Left cardiac atrium (tissue), 4 donors: ENCODE data around the gene CPNE5. TPM values are rescaled to one million over a fixed set of nuclear protein-coding genes. Genes with fewer than 3 reads are reported as not detected.
"Not testable (repeated sequence)": the region's sequence is repeated elsewhere in the genome, so short reads cannot be mapped to it uniquely, and the experiment has no call there.

ENCODE experiments used
- ATAC-seq, 2 donors: fragments of 200-7000 bp; cut with Tn5 transposase; one replicate each; pipeline ENCODE4 v1.9.1; 2020; ENCODE audit warnings: mild to moderate bottlenecking in 2 of 2, moderate library complexity in 2 of 2
- DNase-seq: peaks from one replicate; pipeline ENCODE4 v3.0.0-alpha.2; 2020
- intact Hi-C, 2 donors: fragments of 100-400 bp; cut with DNase I; formaldehyde crosslinking; loops; one replicate each; pipeline versions ENCODE4 v1.14.1 to v1.15.1; 2022 to 2023
- total RNA-seq, 2 donors: library from RNA; stranded (reverse); fragmentation: NEBNext Ultra II Directional; extraction: Animal tissue kit (Norgen Biotek cat#: 25700); gene quantifications; one replicate each; pipeline ENCODE4 v1.2.1, GENCODE V29; 2021
- donor health status: DM: no; HTN: yes; CAD: no.
- donor health status: DM: no; HTN: yes; CAD: no; lungs with severe emphysema.
- donor health status: DM: yes; HTN: yes; CAD: no.
- donor health status: Dilated cardiomyopathy.

Gene CPNE5
- total RNA-seq, 2 donors from 2014 or later = 14.7 to 63.5 TPM

DNA sequence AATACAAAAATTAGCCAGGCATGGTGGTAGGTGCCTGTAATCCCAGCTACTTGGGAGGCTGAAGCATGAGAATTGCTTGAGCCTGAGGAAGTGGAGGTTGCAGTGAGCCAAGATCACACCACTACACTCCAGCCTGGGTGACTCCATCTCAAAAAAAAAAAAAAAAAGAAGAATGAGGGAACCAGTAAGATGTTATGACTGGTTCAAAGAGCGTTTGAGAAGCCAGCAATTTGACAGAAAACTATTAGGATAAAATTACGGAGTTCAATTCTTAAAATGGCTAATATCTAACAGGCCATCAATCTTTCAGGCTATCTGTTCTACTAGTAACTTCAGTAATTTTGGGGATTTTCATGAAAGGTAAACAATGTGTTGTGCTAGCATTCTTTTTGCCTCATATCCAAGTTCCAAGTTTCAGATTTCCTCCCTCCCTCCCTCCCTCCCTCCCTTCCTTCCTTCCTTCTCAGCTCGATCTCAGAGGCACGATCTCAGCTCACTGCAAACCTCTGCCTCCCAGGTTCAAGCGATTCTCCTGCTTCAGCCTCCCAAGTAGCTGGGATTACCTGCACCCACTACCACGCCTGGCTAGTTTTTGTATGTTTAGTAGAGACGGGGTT is 134.2 kb downstream of the CPNE5 start:
- intact Hi-C loops, ATAC-seq, DNase-seq: not testable (repeated sequence)

DNA sequence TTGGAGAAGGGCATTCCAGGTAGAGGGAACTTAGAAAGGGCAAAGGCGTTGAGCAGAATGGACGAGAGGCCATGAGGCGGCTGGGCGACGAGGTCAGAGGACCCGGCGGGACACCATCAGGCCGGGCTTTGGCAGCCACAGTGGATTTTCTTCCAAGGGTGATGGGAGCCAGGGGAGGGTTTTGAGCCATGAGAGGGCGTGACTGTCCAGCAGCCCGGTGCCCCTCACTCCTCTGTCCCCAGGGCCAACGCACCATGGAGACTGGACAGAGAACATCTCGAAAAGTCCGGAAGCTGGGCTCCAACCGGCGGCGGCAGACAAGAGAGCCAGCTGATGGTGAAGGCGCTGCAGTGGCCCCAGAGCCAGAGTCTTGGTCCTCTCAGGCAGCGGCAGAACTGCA is 135.3 kb downstream of the CPNE5 start:
- intact Hi-C loops = no loop called here
- no peak for DNase-seq
- no peak for ATAC-seq

DNA sequence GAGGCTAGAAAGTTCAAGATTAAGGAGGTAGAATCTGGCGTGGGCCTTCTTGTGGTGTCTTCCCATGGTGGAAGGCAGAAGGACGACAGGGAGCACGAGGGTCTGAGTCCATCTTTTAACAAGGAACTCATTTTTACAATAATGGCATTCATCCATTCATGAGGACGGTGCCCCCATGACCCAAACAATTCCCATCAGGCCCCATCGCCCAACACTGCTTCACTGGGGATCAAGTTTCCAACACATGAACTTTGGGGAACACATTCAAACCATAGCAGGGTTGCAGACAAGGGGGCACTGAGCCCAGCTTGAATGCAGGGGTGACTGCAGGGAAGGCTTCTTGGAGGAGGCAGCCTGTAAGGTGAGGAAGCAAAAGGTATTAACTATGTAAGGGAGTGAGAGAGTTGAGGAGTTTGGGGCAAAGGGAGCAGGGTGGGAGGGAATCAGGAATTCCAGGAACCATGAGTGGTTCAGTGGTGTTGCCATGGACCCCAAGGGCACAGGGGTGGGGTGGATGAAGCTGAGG is 136.1 kb downstream of the CPNE5 start:
- intact Hi-C loops = no loop called here
- no peak for DNase-seq
- ATAC-seq = no peak

DNA sequence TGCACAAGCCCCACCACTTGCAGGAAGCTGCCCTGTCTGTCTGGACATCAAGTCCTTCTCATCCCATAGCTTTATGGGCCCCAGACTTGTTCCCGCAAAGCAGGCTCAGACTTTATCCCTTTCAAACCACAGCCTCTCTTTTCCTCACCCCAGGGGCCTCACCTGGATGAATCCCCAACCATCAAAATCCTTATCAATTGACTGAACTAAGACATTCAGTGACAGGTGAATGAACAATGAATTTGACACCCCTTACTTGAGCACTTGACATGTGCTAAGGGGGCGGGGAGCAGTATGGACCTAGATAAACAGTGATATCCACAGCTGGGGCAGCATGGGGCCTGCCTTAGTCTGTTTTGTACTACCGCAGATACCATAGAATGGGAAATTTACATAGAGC is 136.6 kb downstream of the CPNE5 start:
- ATAC-seq (no peak), DNase-seq (no peak)
- intact Hi-C loops = no loop called here

DNA sequence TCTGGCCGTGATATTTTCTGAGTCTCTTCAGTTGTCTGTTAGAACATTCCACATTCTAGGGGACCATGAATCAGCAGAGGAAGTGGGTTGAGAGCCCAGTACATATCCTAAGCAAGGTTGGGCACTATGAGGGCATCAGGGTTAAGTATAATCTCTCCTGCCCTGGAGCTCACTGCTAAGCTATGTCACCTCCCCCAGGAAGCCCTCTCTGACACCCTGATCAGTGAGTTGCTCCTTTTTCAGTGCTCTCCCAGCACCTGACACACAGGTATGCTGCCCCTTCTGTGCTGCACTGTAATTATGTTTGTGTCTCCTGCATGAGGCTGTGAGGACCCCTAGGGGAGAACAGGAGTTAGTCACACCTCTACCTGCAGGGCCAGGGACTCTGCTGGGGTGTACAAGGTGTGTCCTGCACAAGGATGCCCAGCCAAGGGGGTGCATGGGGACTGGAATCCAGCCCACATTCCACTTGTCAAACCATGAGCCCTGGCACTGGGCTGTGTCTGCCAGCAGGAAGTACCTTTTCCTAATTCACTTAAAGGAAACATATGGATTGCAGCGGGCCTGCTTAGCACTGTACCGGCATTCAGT is 137.7 kb downstream of the CPNE5 start:
- ATAC-seq (peak in 1 of 2 donors; percentile 17), DNase-seq (no peak)
- intact Hi-C loops = no loop called here

DNA sequence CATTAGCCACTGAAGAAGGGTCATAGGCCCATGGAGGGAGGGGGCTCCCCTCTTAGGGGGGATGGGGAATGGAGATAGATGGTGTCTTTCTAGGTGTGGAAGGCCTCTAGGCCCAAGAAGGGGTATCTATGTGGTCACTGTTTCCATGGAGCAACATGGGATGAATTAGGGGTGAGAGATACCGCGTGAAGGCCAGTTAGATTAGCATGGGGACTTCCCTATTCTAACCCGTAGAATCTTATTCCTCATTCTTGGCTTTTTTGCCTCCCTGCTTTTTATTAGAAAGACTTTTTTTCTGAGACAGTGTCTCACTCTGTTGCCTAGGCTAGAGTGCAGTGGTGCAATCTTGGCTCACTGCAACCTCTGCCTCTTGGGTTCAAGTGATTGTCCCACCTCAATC is 138.4 kb downstream of the CPNE5 start:
- DNase-seq = no peak
- intact Hi-C loops = no loop called here
- no peak for ATAC-seq

DNA sequence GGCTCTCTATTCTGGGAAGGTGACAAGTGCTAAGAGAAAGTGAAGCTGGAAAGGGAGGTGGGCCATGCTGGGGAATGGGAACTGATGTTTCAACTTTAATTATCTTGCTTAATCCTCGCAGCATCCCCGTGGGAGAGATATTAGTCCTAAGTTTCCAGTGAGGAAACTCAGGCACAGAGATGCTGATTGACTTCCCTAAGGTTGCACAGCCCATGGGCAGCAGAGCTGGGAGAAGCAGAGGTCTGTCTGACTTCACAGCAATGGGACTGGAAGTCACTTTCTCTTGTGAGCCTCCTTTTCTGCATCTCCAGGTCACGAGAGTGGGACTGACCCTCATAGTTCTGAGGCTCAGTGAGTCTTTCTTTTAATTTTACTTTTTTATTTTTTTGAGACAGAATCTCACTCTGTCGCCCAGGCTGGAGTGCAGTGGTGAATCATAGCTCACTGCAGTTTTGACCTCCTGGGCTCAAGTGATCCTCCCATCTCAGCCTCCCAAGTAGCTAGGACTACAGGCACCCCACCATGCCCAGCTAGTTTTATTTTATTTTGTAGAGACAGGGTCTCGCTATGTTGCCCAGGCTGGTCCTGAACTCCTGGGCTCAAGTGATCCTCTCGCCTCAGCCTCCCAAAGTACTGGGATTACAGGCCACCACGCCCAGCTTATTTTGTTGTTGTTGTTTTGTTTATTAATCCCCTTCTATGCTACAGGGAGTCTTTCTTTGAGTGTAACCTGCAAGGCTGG is 139.0 kb downstream of the CPNE5 start:
- DNase-seq (no peak), ATAC-seq (no peak)
- intact Hi-C loops = no loop called here

DNA sequence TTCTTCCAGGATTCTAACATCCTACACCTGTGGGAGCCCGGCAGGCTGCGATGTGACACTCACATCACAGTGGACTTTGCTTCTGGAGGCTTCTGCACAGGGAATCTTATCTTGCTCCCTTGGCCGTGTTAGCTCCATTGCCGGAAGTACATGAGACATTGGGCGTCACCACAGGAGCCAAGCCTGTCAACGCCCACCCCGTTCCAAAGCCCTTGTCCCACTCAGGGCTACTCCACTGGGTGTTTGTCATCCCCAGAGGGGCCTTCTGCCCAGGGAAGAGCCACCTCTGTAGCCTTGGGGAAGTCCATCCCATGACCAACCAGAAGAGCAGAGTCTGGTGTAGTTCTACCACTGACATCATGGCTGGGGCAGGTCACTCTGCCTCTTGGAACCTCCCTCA is 139.9 kb downstream of the CPNE5 start:
- DNase-seq (no peak), ATAC-seq (peak in 1 of 2 donors; percentile 24)
- intact Hi-C loops = no loop called here

DNA sequence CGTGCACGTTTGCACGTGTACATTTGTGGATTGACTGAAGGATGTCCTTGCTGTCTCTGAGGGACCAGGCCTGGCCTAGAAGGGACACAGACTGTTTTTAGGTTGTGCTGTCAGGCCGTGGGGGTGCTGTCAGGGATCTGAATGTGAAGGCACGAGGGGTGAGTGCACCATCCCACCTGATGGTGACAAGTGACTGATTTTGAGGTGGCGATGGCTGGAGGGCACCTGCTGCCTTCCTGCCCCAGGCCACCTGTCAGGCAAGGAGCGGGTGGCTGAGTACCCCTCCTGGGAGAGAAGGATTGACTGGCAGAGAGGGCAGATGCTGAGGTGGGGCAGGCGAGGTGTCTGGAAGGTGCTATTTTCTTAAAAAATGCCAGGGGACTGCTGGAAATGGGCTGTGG is 140.4 kb downstream of the CPNE5 start:
- intact Hi-C loops = no loop called here
- DNase-seq = no peak
- ATAC-seq = no peak

DNA sequence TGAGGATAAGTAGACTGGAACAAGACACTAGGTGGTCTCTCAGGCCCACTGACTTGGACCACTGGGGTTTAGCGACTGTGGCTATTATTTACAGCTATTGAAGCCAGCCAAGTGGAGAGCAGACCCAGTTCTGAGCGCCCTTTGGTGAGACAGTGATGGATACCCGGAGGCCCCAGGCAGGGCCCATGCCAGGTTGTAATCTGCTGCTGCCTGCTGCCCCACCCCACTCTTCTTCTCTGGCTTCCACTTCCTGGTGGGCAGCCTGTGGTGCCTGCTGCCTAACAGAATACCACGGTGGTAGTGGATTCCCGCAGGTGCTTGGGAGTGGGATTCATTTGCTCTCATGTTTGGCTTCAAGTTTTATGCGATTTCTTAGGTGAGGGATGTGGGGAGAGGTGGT is 141.0 kb downstream of the CPNE5 start:
- DNase-seq (no peak), ATAC-seq (no peak)
- intact Hi-C loops = no loop called here

DNA sequence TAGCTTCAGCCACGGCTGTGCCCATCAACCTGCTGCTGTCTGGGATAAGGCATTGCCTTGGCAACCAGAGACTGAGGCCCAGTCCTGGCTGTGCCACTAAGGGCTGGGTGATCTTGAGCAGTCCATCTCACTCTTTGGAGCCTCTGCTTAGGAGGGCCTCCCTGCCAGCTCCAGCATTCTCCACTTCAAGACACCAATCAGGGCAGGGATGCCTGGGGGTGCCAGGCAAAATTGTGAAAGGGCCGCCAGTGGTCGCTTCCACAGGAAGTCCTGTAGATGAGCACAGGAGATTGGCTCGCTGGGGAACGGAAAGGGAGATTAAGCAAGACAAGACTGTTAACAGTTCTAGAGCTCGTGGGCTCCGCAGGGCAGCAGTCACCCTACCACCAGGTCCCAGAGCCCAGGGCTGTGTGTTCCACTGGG is 141.8 kb downstream of the CPNE5 start, which contains the start of gene RAB44:
Gene RAB44 (plus strand): TSS at position 346 of the 423 bp plus-strand sequence. CDS start 6,410 bp downstream, outside the sequence.
- ATAC-seq = no peak
- no peak for DNase-seq
- intact Hi-C loops = no loop called here

DNA sequence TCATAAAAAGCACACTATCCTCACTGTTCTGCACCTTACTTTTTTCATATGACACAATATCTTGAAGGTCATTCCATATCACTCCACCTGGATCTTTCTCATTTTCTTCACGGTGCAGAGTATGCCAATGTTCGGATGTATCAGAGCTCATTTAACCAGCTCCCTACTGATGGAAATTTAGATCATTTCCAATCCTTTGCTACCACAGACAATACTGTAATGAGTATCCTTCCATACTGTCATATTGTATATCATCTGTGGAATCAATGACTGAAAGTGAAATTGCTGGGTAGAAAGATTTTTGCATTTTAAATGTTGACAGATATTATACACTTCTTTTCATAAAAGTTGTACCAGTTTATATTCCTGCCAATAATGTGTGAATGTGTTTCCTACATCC is 143.8 kb downstream of the CPNE5 start:
- intact Hi-C loops = no loop called here
- ATAC-seq = no peak
- DNase-seq = no peak

DNA sequence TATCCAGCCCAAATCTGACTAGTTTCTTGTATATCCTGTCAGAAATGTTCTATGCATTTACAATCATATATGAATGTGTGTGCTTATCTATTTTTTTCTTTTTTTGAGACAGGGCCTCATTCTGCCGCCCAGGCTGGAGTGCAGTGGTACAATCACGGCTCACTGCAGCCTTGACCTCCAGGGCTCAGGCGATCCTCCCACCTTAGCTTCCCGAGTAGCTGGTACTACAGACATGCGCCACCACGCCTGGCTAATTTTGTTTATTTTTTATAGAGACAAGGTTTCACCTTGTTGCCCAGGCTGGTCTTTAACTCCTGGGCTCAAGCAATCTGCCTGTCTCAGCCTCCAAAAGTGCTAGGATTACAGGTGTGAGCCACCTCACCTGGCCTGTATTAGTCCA is 144.6 kb downstream of the CPNE5 start:
- no peak for DNase-seq
- no peak for ATAC-seq
- intact Hi-C loops = no loop called here

DNA sequence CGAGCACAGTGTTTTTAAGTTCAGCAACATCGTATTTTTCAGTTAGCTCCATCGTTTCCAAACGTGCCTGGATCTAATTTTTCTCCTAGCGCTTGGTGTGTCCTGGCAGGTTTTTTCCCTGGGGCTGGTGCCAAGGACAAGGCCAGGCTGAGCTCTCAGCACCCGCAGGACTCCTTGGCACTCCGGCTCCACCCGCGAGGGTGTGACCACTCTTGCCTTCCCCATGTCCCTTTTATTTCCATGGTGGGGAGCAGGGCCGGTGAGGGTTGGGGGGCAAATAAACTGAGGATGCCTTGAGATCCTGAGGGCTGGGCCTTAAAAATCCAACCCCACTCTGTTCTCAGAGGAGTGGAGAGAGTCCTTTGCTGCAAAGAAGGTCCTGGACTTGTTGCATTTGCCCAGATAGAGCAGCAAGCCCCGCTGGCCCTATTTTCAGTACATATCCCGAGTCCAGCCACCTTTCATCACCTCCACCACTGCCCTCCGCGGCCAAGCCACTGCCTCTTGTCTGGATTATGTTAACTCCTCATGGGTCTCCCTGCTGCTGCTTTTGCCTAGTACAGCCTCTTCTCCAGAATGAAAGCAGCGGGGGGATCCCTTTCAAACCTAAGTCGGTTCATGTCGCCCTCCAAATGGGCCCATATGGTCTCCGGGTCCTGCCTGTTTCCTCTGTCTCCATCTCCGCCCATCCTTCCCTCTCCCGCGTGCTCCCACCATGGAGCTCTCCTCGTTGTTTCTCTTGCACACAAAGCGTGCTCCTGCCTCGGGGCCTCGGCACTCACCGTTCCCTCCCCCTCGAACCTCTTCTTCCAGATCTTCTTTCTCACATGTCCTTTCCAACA is 146.2 kb downstream of the CPNE5 start:
- ATAC-seq (peak; percentile 70 to 81), DNase-seq (peak; percentile 48)
- intact Hi-C loops = no loop called here

DNA sequence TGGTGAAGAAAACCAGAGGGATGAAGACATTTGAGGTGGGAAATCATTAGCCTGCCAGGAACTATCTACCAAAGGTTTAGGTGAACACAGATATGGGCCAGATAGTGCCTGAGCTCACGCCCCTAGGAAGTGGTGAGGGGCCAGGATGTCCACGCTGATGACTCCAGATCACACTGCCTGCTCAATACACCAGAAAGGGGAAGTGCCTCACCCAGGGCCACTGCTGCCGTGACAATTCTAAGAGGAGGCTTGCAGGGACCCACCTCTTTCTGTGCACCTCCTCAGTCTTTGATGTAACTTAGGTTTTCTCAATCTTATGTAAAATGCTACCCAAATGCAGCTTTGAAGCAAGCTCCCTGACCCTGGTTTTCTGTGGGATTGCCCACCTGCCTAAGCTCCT is 147.0 kb downstream of the CPNE5 start:
- DNase-seq (no peak), ATAC-seq (no peak)
- intact Hi-C loops = no loop called here

DNA sequence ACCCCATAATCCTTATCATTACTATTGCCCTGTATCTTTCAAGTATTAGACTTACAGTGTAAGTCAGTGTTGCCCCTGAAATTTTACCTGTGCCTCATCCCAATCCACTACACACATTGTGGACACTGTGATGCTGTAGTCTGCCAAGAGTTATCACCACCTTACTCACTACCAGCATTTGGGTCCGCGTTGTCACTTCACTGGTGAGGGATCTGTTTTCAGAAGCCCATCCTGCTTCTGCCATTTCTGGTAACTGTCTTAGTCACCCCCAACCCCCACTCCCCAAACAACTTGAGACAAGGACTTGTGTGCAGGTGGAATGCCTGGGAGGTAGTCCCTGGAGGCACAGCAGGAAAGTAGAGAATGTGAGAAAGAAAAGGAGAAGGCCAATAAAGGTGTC is 147.6 kb downstream of the CPNE5 start:
- no peak for DNase-seq
- intact Hi-C loops = no loop called here
- ATAC-seq = no peak

DNA sequence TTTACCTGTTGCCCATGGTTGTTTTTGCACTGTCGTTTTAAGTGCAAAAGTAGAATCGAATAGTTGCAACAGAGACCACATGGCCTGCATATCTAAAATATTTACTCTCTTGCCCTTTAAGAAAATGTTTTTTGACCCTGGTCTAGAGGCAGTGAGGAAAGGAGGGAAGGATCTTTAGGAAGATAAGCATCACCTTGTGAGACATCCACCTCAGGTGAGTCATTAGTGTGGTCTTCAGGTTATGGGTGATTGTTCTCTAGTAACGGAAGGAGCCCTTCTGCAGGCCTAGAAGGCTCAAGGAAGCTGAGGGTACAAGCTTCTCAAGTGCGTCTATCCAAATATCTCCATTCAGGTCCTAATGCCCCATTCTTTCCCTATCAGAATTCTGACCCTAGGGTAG is 148.2 kb downstream of the CPNE5 start:
- intact Hi-C loops = no loop called here

More for the DNA sequence above, 148.2 kb downstream of the CPNE5 start:
- DNase-seq (no peak), ATAC-seq (no peak)
